ENCODE measurements around the gene MTA1.

Gene MTA1

GRCh38 chr14:105413544-105413886 lies 6.1 kb upstream of the MTA1 start:
- TF ChIP-seq CTCF (IDR thresholded peaks at IDR 0.05; ENCODE audit: low read depth, low read length), result no peak
- TF ChIP-seq MAX (IDR thresholded peaks at IDR 0.05; ENCODE audit: low read depth, low read length), result no peak
- no peak for TF ChIP-seq MYC (IDR thresholded peaks at IDR 0.05; ENCODE audit: low read depth, low read length)
- no peak for TF ChIP-seq POLR2A (IDR thresholded peaks at IDR 0.05; ENCODE audit: extremely low read depth, insufficient read length)
- no peak overlapping the region for H3K4me3 ChIP-seq (ENCODE audit: low read depth, low read length)
- no peak for DNase-seq (ENCODE audit: low read depth)

GRCh38 chr14:105414456-105415371 lies 4.9 kb upstream of the MTA1 start:
- DNase-seq (ENCODE audit: low read depth), result peak; percentile 78
- peak; percentile 42 for TF ChIP-seq POLR2A (IDR thresholded peaks at IDR 0.05; ENCODE audit: extremely low read depth, insufficient read length)
- TF ChIP-seq MAX (IDR thresholded peaks at IDR 0.05; ENCODE audit: low read depth, low read length), result peak; percentile 48
- TF ChIP-seq MYC (IDR thresholded peaks at IDR 0.05; ENCODE audit: low read depth, low read length), result peak; percentile 57; the same call in 1 of the 2 replicates
- peak; percentile 43 for TF ChIP-seq CTCF (IDR thresholded peaks at IDR 0.05; ENCODE audit: low read depth, low read length)
- peak overlapping the region; percentile 48 for H3K4me3 ChIP-seq (ENCODE audit: low read depth, low read length)

GRCh38 chr14:105415481-105416428 lies 3.9 kb upstream of the MTA1 start:
- no peak for DNase-seq (ENCODE audit: low read depth)
- no peak for TF ChIP-seq MYC (IDR thresholded peaks at IDR 0.05; ENCODE audit: low read depth, low read length)
- TF ChIP-seq MAX (IDR thresholded peaks at IDR 0.05; ENCODE audit: low read depth, low read length), result no peak
- TF ChIP-seq CTCF (IDR thresholded peaks at IDR 0.05; ENCODE audit: low read depth, low read length), result no peak
- TF ChIP-seq POLR2A (IDR thresholded peaks at IDR 0.05; ENCODE audit: extremely low read depth, insufficient read length), result no peak
- H3K4me3 ChIP-seq (ENCODE audit: low read depth, low read length), result peak overlapping the region; percentile 48

- no peak overlapping the region for H3K4me3 ChIP-seq (ENCODE audit: low read depth, low read length)
- no peak for TF ChIP-seq CTCF (IDR thresholded peaks at IDR 0.05; ENCODE audit: low read depth, low read length)
- TF ChIP-seq MAX (IDR thresholded peaks at IDR 0.05; ENCODE audit: low read depth, low read length), result no peak
- no peak for TF ChIP-seq POLR2A (IDR thresholded peaks at IDR 0.05; ENCODE audit: extremely low read depth, insufficient read length)
- no peak for TF ChIP-seq MYC (IDR thresholded peaks at IDR 0.05; ENCODE audit: low read depth, low read length)
- no peak for DNase-seq (ENCODE audit: low read depth)
These were observed 3.0 kb upstream of the MTA1 start for GRCh38 chr14:105416671-105417070.

GRCh38 chr14:105417690-105418121 lies 1.9 kb upstream of the MTA1 start:
- H3K4me3 ChIP-seq (ENCODE audit: low read depth, low read length), result no peak overlapping the region
- no peak for DNase-seq (ENCODE audit: low read depth)
- no peak for TF ChIP-seq POLR2A (IDR thresholded peaks at IDR 0.05; ENCODE audit: extremely low read depth, insufficient read length)
- TF ChIP-seq CTCF (IDR thresholded peaks at IDR 0.05; ENCODE audit: low read depth, low read length), result no peak
- no peak for TF ChIP-seq MYC (IDR thresholded peaks at IDR 0.05; ENCODE audit: low read depth, low read length)
- TF ChIP-seq MAX (IDR thresholded peaks at IDR 0.05; ENCODE audit: low read depth, low read length), result no peak

Data from NB4 (cell line).